Adrenal gland (tissue), 5 donors: Measurements from ENCODE around the gene SETD2.

Experiments
- CTCF ChIP-seq, 6 experiments: fragments of 450-650 bp in 4 of 6; fragments of 200-600 bp in 2 of 6; sonication (generic) in 1 of 6; IDR thresholded peaks; 1 replicate in 5 of 6; 2 replicates in 1 of 6; pipeline versions ENCODE4 v1.5.1 to v1.8.0; 2016 to 2021; ENCODE audit warnings: antibody characterized with exemption in 6 of 6, mild to moderate bottlenecking in 2 of 6, moderate library complexity in 1 of 6
- POLR2A ChIP-seq, 2 donors: fragments of 450-650 bp; IDR thresholded peaks; one replicate each; pipeline ENCODE4 v1.6.1; 2017; ENCODE audit warnings: antibody characterized with exemption in 2 of 2, mild to moderate bottlenecking in 2 of 2, moderate library complexity in 1 of 2
- donor health status: DM: no; HTN: no; CAD: no.

GRCh38 chr3:46990573-46991374 lies 173.1 kb downstream of the SETD2 start:
- no peak for TF ChIP-seq POLR2A (IDR thresholded peaks at IDR 0.05)
- TF ChIP-seq CTCF (IDR thresholded peaks at IDR 0.05), result no peak
